Measurements from ENCODE around the gene NIPAL3.

Gene NIPAL3

DNA sequence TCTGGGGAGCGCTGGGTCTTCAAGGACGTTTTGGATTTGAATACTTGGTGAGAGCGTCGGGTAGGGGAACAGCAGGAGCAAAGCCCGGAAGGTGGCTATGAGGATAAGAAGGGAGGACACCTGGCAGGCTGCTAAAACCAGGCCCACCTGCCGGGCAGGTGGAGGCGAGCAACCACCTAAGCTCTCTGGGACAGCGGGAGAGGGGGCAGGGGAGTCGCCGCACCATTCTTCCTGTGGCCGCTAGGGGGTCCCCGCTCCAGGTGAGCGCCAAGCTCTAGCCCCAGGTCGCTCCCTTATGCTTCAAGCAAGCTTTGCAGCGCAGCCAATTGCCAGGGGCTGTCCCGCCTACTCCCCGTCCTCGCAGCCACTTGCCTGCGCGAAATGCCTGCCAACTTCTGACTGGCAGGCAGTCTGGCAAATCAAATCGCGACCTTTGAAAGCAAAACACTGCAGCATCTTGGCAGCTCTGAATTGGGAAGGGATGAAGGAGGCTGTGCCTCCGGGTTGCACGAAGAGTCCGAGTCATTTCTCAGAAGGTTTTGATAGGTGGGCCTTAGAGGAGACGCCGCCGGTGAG, at the start of gene NIPAL3:
Gene NIPAL3, plus strand, starts transcription at position 469 of the 576 bp plus-strand sequence. CDS start 3,746 bp downstream, outside the sequence.
- peak; percentile 93 for DNase-seq

DNA sequence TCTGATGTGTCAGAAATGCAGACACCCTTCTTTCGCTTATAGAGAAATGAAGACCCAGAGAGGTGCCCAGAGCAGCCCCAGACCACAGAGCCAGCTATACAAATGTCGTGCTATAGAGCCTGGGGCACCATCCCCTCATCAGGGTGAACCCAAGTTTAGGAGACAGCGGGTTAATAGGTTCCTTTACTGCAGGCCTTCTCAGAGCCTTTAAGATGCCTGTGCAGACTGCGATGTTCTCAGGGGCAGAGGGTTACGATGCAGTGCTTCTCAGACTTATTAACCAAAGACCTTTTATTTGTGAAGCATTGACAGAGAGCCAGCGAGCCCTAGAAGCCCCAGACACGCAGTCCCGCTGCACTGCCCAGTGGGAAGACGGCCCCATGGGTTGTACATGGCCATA, 48.9 kb upstream of the NIPAL3 start:
- DNase-seq = no peak

DNA sequence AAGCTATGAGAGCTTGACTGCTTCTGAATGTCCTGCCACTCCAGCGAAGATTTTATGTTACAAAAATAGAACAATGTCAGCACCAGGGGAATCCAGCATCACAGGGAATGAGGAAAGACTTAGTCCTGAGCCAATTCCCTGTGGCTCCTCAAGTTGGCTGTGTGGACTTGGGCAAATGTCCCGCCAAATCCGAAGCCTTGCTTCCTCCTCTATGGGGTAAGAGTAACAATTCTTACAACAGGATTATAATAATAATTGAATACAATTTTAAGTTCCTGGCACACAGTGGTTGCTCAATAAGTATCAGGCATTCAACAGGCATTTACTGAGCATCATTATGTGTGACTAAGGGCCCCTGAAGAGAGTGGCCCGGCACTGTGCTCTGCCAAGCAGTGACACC, 46.4 kb upstream of the NIPAL3 start:
- no peak for DNase-seq

GRCh38 chr1:24369801-24370200, 45.8 kb upstream of the NIPAL3 start:
- DNase-seq = no peak

- DNase-seq = no peak
Observed at GRCh38 chr1:24373044-24373443, 42.6 kb upstream of the NIPAL3 start.

GRCh38 chr1:24373710-24374109, 41.9 kb upstream of the NIPAL3 start:
- no peak for DNase-seq

DNA sequence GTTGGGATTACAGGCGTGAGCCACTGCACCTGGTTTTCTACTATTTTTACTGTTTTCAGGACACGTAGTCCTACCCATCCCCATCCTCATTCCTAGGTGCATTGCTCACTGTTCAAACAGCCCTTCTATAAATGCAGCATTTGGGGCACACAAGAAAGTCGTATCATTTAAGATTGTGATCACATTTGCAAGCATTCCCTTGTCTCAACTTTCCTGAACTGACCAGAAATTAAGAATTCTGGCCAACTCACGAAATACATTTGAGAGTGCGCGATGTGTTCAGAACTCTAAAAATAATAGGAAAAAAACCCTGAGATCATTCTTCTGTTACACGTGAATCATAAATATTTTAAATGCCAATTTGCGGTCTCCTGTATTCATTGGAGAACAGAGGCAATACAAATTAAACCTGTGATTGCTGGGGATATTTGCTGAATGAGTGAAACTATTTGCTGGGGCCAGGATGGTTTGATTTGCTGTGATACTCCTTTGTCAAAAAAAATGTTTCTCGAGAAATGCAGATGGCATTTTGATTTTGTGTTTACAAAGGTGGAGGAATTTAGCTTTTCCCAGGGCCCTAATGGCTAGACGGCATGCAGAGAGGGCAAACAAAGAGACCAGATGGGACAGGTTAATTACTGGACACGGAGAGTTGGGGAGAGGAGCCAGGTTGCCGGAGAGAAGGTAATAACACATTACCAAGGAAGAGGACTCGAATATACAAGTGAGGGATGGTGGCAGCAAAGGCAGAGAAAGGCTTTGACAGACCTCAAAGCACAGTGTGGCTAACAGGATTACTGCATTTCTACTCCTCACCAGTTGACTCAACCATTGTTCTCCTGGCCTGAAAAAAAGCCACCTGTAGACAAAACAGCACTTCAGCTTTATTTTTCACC, 40.5 kb upstream of the NIPAL3 start:
- DNase-seq = no peak

DNA sequence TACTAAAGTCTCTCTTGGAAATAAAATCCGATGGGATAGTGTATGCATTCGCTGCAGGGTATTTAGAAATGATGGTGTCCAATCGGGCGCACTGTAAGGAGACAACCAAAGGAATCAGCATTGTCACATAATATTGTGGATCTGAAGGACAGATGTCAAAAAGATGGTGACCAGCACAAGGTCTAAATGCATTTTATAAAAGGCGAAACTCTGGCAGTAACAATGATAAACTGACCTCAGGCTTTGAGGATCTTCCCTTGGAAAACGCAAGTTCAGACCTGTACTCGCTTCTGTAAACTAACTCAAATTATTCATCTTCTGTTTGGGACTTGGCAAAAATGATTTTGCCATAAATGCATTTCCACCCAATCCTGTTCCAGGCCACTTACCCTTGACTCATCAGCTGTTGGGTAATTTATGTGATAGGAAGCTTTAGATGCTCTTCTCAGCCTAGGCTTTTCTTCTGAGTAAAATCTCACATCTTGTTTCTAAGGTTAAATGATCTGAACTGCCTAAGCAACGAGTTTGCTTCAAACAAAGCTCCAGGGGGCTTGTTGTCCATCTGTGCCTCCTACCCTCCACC, 35.8 kb upstream of the NIPAL3 start:
- DNase-seq = no peak

DNA sequence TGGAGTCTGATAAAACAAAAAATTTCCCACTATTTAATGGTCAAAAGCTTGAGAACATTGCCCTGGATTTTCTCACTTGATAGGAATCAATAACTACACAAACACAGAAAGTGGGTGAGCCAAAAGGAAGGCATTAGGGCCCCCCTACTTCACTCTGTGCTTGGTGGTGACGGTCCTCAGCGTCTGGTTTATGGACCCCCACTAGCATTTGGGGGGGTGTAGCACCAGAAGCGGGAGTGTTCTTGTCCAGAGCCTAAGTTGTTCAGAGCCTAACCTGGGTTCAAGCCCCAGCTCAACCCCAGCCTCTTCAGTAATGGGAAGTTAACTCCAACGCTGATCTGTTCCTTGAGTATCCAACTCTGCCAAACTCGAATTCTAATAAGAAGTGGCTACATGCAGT, 35.1 kb upstream of the NIPAL3 start:
- no peak for DNase-seq

DNA sequence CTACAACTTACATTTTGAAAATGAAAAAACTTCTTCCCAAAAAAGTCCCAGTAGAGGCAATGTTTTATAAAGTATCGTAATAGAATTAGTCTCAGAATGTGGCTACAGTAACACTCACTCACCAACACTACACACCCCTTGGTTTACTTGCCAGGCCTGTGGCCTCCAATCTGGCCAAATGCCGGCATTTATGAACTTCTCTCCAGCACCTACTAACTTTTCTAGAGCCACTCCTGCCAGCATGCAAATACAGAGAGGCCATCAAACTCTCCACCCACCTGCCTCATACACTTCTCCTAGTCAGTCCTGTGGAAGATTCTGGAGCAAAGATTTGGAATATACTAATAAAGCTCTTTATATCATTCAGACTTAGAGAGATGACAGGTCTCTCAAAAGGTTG, 34.3 kb upstream of the NIPAL3 start:
- no peak for DNase-seq

DNA sequence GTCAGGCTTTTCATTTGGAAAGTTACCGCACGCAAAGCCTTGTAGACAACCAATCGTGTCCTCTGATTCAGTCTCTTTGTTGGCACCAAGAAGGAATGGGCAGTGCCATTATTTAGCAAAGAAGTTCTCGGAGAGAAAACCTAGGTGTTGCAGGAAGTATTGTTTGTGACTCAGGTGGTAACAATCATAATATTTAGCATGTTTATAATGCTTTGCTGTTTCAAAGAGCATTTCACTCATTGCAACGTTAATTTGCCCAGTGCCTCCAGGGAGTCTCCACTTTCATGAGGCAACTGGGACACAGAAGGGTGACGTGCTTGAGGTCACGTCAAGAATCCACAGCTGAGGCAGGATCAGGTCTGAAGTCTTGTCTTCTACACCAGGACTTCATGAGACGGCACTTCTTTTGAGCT, 33.4 kb upstream of the NIPAL3 start:
- no peak for DNase-seq

- DNase-seq = no peak
Observed at GRCh38 chr1:24383381-24383940, 32.1 kb upstream of the NIPAL3 start.

- no peak for DNase-seq
Observed at GRCh38 chr1:24384251-24385090, 31.1 kb upstream of the NIPAL3 start.

GRCh38 chr1:24385160-24385940, 30.3 kb upstream of the NIPAL3 start:
- DNase-seq = no peak

DNA sequence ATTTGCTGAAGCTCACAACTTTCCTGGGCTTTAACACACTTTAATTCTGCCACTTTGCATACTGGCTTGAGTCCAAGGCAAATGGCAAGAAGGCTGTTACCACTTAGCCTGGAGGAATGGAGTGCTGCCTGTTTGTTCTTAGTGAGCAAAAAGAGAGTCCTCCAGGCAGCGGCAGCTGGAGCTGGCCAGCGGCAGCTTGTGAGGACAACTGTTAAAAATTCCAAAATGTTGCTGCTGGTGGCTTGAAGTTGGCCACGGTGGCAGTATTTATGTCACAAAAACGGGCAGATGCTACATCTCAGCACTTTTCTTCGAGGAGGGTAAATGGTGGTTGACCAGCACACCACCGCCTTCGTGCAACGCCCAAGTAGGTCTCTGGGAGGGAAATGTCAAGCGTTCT, 29.4 kb upstream of the NIPAL3 start:
- no peak for DNase-seq

- no peak for DNase-seq
Observed at GRCh38 chr1:24386931-24387330, 28.7 kb upstream of the NIPAL3 start.

DNA sequence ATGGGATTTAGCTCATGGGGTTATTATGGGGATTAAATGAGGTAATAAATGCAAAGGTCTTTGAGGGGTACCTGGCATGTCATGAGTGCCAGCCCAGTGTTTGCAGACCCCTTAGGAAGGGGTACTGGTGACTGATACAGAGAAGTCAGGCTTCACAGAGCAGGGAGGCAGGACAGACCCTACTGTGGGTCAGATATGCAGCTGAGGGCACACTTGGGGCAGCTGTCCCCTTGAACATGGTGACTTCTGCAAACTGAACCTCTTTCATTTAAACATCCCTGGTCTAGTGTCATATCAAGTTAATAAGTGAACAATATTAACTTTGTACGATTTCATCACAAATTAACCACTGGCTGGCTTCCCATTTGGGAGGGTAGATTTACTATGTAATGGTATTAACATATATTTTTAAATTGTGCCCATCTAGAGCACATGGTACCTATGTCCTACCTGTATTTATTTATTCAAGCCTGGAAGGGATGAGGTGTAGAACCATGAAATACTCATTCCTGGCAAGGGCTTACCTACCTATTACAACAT, 27.9 kb upstream of the NIPAL3 start:
- no peak for DNase-seq

DNA sequence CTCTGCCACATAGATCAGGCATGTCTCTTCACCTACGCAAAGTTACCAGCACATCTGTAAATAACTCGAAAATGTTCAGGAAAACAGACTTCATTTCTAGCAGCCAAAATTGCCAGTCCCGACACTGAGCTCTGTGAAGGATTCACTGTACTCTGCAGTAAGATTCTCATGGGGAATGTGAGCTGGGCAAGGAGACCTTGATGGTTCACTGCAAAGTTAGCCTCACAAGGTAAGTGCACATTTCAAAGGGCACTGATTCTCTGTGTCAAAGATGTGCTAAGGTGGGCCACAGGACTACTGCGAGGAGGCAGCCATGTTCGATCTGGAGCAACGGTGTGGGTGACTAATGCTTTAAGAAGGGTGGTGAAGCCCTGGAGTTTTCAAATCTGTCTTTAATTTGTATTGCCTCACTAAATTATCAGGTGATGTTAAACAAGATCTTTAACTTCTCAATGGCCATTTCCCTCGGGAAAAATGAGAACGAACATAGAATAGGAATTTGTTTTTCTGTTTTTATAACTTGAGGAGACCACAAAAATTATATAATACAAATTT, 27.2 kb upstream of the NIPAL3 start:
- no peak for DNase-seq

DNA sequence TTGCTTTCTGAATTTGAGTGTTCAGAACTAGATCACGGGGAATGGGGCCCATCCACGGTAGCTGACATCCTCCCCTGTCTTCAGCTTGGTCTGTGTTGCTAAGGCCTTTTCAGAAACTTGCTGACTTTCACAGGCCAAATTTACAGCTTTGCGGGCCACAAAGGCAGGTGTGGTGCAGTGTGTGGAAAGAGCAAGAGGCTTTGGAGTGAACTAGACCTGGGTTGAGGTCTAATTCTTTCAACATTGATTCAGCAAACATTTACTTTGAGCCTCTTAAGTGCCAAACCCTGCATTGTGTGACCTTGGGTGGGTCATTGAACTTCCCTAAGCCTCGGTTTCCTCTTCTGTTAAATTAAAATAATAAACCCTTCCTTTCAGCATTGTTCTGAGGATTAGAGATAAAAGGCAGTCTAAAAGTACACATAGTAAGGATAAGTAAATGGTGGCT, 26.3 kb upstream of the NIPAL3 start:
- no peak for DNase-seq

DNA sequence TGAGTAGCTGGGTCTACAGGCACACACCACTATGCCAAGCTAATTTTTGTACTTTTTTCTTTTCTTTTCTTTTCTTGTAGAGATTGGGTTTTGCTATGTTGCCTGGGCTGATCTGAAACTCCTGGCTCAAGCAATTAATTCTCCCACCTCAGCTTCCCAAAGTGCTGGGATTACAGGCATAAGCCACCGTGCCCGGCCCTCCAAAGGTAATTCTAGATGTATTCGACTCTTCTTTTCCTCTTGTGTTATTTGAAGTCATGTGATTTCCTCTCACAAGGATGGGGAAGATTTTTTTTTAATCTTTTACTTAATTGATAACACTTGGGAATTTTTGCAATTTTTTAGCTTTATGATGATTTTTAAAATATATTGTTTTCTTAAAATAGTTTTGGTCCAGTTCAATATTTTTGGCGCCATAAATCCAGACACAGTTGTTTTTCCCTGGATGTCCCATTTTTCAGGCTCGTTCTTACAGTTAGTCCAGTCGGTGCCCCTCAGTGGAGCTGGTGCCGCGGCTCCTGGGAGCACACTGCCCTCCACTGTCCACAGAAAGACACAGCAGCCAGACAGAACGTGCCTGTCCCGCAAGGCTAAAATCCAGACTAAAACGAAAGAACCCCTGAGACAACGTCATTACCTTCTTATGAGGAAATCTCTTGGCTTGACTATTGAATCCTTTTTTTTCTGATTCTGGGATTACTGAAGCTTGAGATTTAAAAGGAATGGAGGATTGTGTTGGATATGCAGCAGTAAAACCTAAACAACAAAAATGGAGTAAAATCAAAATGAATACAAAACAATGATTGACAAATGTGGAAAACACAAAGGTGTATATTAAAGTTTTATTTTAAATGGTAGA, 24.4 kb upstream of the NIPAL3 start:
- DNase-seq = peak; percentile 9

All from GF-D8 (cell line).